H1 (cell line): ENCODE data around the gene PHKA2. TPM values are rescaled to one million over a fixed set of nuclear protein-coding genes. Genes with fewer than 3 reads are reported as not detected.

Experiments
- CTCF ChIA-PET: fragments of 300-600 bp; sonication (Branson Sonifier 250); formaldehyde crosslinking; loops from one replicate; lab custom pipeline; 2021; ENCODE audit not compliant: partially characterized antibody; lab: Charles Lee
- POLR2A ChIA-PET: fragments of 300-600 bp; sonication (Branson Sonifier 250); formaldehyde crosslinking; loops from one replicate; lab custom pipeline; 2021; ENCODE audit warnings: inconsistent platforms; ENCODE audit not compliant: partially characterized antibody; lab: Charles Lee
- DNase-seq, 2 experiments: peaks; one replicate each; pipeline versions ENCODE4 v3.0.0 to v3.0.0-alpha.2; 2010 to 2022; ENCODE audit warnings: low spot score in 2 of 2, low read depth in 1 of 2, mixed read lengths in 1 of 2
- FAIRE-seq: peaks from 2 replicates; lab custom pipeline; 2011; peaks lifted over from hg19 to GRCh38; lab: Jason Lieb, UNC
- H2AFZ ChIP-seq: 2 replicates; pipeline ENCODE4 v1.8.1; 2012; ENCODE audit warnings: low read length, inconsistent platforms
- H2AK5ac ChIP-seq: 2 replicates; pipeline ENCODE4 v1.6.1; 2013; ENCODE audit warnings: low read depth, low read length
- H2BK120ac ChIP-seq: replicated peaks from 2 replicates; pipeline ENCODE3; 2013; ENCODE audit warnings: low read depth, low read length, inconsistent platforms
- H2BK12ac ChIP-seq: 2 replicates; pipeline ENCODE4 v1.6.1; 2013; ENCODE audit warnings: low read depth, low read length
- H2BK15ac ChIP-seq: 2 replicates; pipeline ENCODE4 v1.6.1; 2013; ENCODE audit warnings: low read length
- H2BK20ac ChIP-seq: 2 replicates; pipeline ENCODE4 v1.6.1; 2013; ENCODE audit warnings: low read length
- H2BK5ac ChIP-seq: 2 replicates; pipeline ENCODE4 v1.6.1; 2013; ENCODE audit warnings: low read depth, low read length
- H3K14ac ChIP-seq: 2 replicates; pipeline ENCODE4 v1.6.1; 2013; ENCODE audit warnings: inconsistent platforms; ENCODE audit not compliant: insufficient read length
- H3K18ac ChIP-seq: 2 replicates; pipeline ENCODE4 v1.6.1; 2013; ENCODE audit warnings: low read length; ENCODE audit errors: extremely low read depth
- H3K23ac ChIP-seq: 2 replicates; pipeline ENCODE4 v1.6.1; 2013; ENCODE audit warnings: inconsistent platforms; ENCODE audit not compliant: insufficient read length
- H3K23me2 ChIP-seq: 2 replicates; pipeline ENCODE4 v1.6.1; 2013; ENCODE audit warnings: low read depth, low read length
- H3K27ac ChIP-seq: 2 replicates; pipeline ENCODE4 v1.6.1; 2011; ENCODE audit warnings: low read depth, low read length, inconsistent platforms
- H3K27me3 ChIP-seq, 4 experiments: replicated peaks in 1 of 4; 1 replicate in 1 of 4; 2 replicates in 3 of 4; pipeline versions ENCODE4 v1.6.1 to v1.8.1; 2011 to 2013; ENCODE audit warnings: low read length in 3 of 4, mild to moderate bottlenecking in 3 of 4, inconsistent platforms in 2 of 4, mixed read lengths in 2 of 4, moderate library complexity in 1 of 4; ENCODE audit not compliant: control insufficient read depth in 3 of 4, insufficient read depth in 3 of 4; ENCODE audit errors: extremely low read depth in 1 of 4
- H3K36me3 ChIP-seq, 4 experiments: 2 replicates each; pipeline versions ENCODE4 v1.6.1 to v1.8.1; 2011 to 2013; ENCODE audit warnings: mild to moderate bottlenecking in 4 of 4, low read length in 3 of 4, moderate library complexity in 2 of 4, control low read depth in 1 of 4, inconsistent platforms in 1 of 4; ENCODE audit not compliant: insufficient read depth in 4 of 4, control insufficient read depth in 2 of 4
- H3K4ac ChIP-seq: replicated peaks from 2 replicates; pipeline ENCODE3; 2013; ENCODE audit warnings: low read length, low read depth, mixed read lengths, inconsistent platforms; ENCODE audit not compliant: insufficient read length
- H3K4me1 ChIP-seq, 4 experiments: replicated peaks in 1 of 4; 1 replicate in 1 of 4; 2 replicates in 3 of 4; pipeline versions ENCODE4 v1.6.1 to v1.8.1; 2011 to 2013; ENCODE audit warnings: low read length in 3 of 4, inconsistent platforms in 2 of 4, mixed read lengths in 1 of 4; ENCODE audit not compliant: insufficient read depth in 4 of 4, control insufficient read depth in 3 of 4
- H3K4me2 ChIP-seq, 2 experiments: 2 replicates each; pipeline versions ENCODE4 v1.6.1 to v1.8.1; 2011 to 2013; ENCODE audit warnings: low read depth in 2 of 2, low read length in 2 of 2, control low read depth in 1 of 2, inconsistent platforms in 1 of 2, mild to moderate bottlenecking in 1 of 2; ENCODE audit not compliant: insufficient read depth in 1 of 2
- H3K4me3 ChIP-seq, 4 experiments: fragments of 200-600, 300-600 bp in 1 of 4; sonication (generic), shearing (Covaris generic), sonication (Bioruptor Twin) in 1 of 4; 2 replicates each; pipeline versions ENCODE4 v1.5.1 to v1.8.1; 2011 to 2016; ENCODE audit warnings: low read length in 4 of 4, low read depth in 3 of 4, control low read depth in 2 of 4, inconsistent platforms in 2 of 4, mild to moderate bottlenecking in 2 of 4, mixed read lengths in 1 of 4, moderate library complexity in 1 of 4; ENCODE audit not compliant: insufficient read depth in 2 of 4; ENCODE audit errors: extremely low read depth in 1 of 4
- H3K56ac ChIP-seq: replicated peaks from 2 replicates; pipeline ENCODE3; 2013; ENCODE audit warnings: low read depth, mild to moderate bottlenecking, mixed read lengths, low read length, inconsistent platforms; ENCODE audit not compliant: insufficient read length
- H3K79me1 ChIP-seq: 2 replicates; pipeline ENCODE4 v1.6.1; 2013; ENCODE audit warnings: low read depth, low read length, control low read depth
- H3K79me2 ChIP-seq, 2 experiments: 2 replicates each; pipeline versions ENCODE4 v1.6.1 to v1.8.1; 2012 to 2013; ENCODE audit warnings: low read length in 2 of 2, mild to moderate bottlenecking in 2 of 2, inconsistent platforms in 1 of 2; ENCODE audit not compliant: insufficient read depth in 2 of 2, control insufficient read depth in 1 of 2
- H3K9ac ChIP-seq, 4 experiments: replicated peaks in 1 of 4; 1 replicate in 1 of 4; 2 replicates in 3 of 4; pipeline versions ENCODE4 v1.6.1 to v1.8.1; 2011 to 2013; ENCODE audit warnings: low read depth in 3 of 4, low read length in 3 of 4, control low read depth in 2 of 4, mild to moderate bottlenecking in 2 of 4, moderate library complexity in 2 of 4, inconsistent platforms in 1 of 4; ENCODE audit errors: extremely low read depth in 1 of 4
- H3K9me3 ChIP-seq, 2 experiments: 2 replicates each; pipeline versions ENCODE4 v1.6.1 to v1.8.1; 2012 to 2013; ENCODE audit warnings: mild to moderate bottlenecking in 2 of 2, moderate library complexity in 2 of 2, control low read depth in 1 of 2, inconsistent platforms in 1 of 2, low read depth in 1 of 2, low read length in 1 of 2, mixed read lengths in 1 of 2; ENCODE audit not compliant: insufficient read depth in 2 of 2
- H4K20me1 ChIP-seq, 2 experiments: replicated peaks in 1 of 2; 2 replicates each; pipeline versions ENCODE3 to v1.8.1; 2011 to 2013; ENCODE audit warnings: inconsistent platforms in 2 of 2, low read length in 2 of 2, mild to moderate bottlenecking in 1 of 2; ENCODE audit not compliant: insufficient read depth in 2 of 2, control insufficient read depth in 1 of 2
- H4K5ac ChIP-seq: 2 replicates; pipeline ENCODE4 v1.6.1; 2013; ENCODE audit warnings: low read length, low read depth, mixed read lengths, inconsistent platforms; ENCODE audit not compliant: insufficient read length
- H4K8ac ChIP-seq: 2 replicates; pipeline ENCODE4 v1.8.0; 2013; ENCODE audit warnings: mild to moderate bottlenecking, moderate library complexity, low read length, inconsistent platforms; ENCODE audit not compliant: insufficient read depth; ENCODE audit errors: extremely low read depth
- H4K91ac ChIP-seq: replicated peaks from 2 replicates; pipeline ENCODE3; 2013; ENCODE audit warnings: low read length, mixed read lengths, inconsistent platforms; ENCODE audit not compliant: insufficient read length
- BCL11A ChIP-seq, 2 experiments: IDR thresholded peaks; one replicate each; pipeline ENCODE4 v1.6.1; 2011; ENCODE audit warnings: low read depth in 2 of 2, low read length in 2 of 2, mild to moderate bottlenecking in 2 of 2
- GTF2F1 ChIP-seq: IDR thresholded peaks from 2 replicates; pipeline ENCODE4 v1.6.1; 2012; ENCODE audit warnings: low read depth, low read length, improper control_type of control experiment, borderline replicate concordance
- KDM1A ChIP-seq: fragments of 200-600, 300-600 bp; sonication (generic); IDR thresholded peaks from 2 replicates; pipeline ENCODE4 v1.7.1; 2016; ENCODE audit warnings: mild to moderate bottlenecking, low read length, borderline replicate concordance
- NRF1 ChIP-seq: IDR thresholded peaks from 2 replicates; pipeline ENCODE4 v1.6.1; 2011; ENCODE audit warnings: mild to moderate bottlenecking, low read depth, low read length, improper control_type of control experiment
- SAP30 ChIP-seq: fragments of 300-600 bp; sonication (generic); IDR thresholded peaks from 2 replicates; pipeline ENCODE4 v1.7.1; 2012; ENCODE audit warnings: low read length, moderate library complexity, mild to moderate bottlenecking, inconsistent platforms; ENCODE audit not compliant: insufficient read depth, insufficient replicate concordance
- TBP ChIP-seq: IDR thresholded peaks from 2 replicates; pipeline ENCODE4 v1.6.1; 2011; ENCODE audit warnings: low read depth, low read length, improper control_type of control experiment
- TCF12 ChIP-seq: IDR thresholded peaks from 2 replicates; pipeline ENCODE4 v1.6.1; 2011; ENCODE audit warnings: low read depth, mild to moderate bottlenecking, low read length
- polyA plus RNA-seq, 7 experiments: library from polyadenylated mRNA; depleted of rRNA in 3 of 7; stranded (reverse) in 5 of 7; unstranded in 2 of 7; fragments of >200 nt in 5 of 7; fragments of 200-250 nt in 2 of 7; gene quantifications; 1 replicate in 5 of 7; 2 replicates in 1 of 7; 4 replicates in 1 of 7; pipeline versions ENCODE4 v1.2.1 to v1.2.3, GENCODE V29; 2011 to 2013; ENCODE audit warnings: missing spikeins in 2 of 7, mixed read lengths in 2 of 7
- total RNA-seq: library from RNA; stranded (reverse); fragmentation: NEBNext Ultra II Directional; extraction: Animal tissue kit (Norgen Biotek cat#: 25700); gene quantifications from 2 replicates; pipeline ENCODE4 v1.2.1, GENCODE V29; 2021
- TF ChIP-seq, protein P1 (sequence below): IDR thresholded peaks from 2 replicates; pipeline ENCODE4 v1.6.1; 2011; ENCODE audit warnings: low read depth, mild to moderate bottlenecking, low read length; ENCODE audit not compliant: insufficient read depth
- TF ChIP-seq, protein P2 (sequence below): IDR thresholded peaks from 2 replicates; pipeline ENCODE4 v1.6.1; 2011; ENCODE audit warnings: low read length, improper control_type of control experiment
- TF ChIP-seq, protein P3 (sequence below): IDR thresholded peaks from 2 replicates; pipeline ENCODE4 v1.6.1; 2012; ENCODE audit warnings: inconsistent platforms

The PHKA2 gene
- total and polyA plus RNA-seq, 2 of the 8 experiments (the other 6 are each of a cell fraction or from before 2014, with no cell fraction given): 28.1 to 35.8 TPM

DNA sequence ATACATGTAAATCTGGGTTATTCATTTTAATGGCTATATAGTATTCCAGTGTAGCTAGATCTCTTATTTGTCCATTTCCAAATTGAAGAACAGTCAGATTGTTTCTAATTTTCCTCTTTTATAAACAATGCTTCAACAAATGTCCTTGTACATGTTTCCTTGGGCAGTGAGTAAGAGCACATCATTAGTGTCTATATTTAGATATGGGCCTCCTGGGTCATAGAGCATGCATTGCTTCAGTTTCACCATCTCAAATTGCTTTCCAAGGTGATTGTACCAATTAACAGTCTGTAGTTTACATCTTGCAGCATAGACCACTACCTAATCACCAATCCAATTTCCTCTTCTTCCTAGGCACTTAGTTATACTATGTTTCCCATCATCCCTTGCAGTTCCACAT is 13.4 kb downstream of the PHKA2 start:
- H4K20me1 ChIP-seq: no peaks in the 10 kb centered on the region
- H2AFZ ChIP-seq: no peak overlapping the region
- H3K4me1 ChIP-seq: no peaks in the 10 kb centered on the region
- no peak overlapping the region for H3K23ac ChIP-seq
- no peaks in the 10 kb centered on the region for H3K9me3 ChIP-seq
- FAIRE-seq (no peak), DNase-seq (no peak)
- H4K8ac ChIP-seq: no peak overlapping the region
- TF ChIP-seq TBP (no peak), KDM1A (no peak), GTF2F1 (no peak), SAP30 (no peak), NRF1 (no peak), BCL11A (IDR thresholded peaks at IDR 0.05; ENCODE audit: low read depth in 2 of 2, low read length in 2 of 2) (no peak), TCF12 (no peak)
- TF ChIP-seq, protein P1, sequence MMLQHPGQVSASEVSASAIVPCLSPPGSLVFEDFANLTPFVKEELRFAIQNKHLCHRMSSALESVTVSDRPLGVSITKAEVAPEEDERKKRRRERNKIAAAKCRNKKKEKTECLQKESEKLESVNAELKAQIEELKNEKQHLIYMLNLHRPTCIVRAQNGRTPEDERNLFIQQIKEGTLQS: no peak
- TF ChIP-seq, protein P2, sequence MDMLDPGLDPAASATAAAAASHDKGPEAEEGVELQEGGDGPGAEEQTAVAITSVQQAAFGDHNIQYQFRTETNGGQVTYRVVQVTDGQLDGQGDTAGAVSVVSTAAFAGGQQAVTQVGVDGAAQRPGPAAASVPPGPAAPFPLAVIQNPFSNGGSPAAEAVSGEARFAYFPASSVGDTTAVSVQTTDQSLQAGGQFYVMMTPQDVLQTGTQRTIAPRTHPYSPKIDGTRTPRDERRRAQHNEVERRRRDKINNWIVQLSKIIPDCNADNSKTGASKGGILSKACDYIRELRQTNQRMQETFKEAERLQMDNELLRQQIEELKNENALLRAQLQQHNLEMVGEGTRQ: no peak
- TF ChIP-seq, protein P3, sequence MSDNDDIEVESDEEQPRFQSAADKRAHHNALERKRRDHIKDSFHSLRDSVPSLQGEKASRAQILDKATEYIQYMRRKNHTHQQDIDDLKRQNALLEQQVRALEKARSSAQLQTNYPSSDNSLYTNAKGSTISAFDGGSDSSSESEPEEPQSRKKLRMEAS: no peak
- H4K91ac ChIP-seq: no peak overlapping the region
- no peak overlapping the region for H3K56ac ChIP-seq
- 0 out of 4 replicates have a peak, but pooled peaks cover 0 to 3% of the 10 kb centered on the region in 2 experiments for H3K79me2 ChIP-seq
- H3K18ac ChIP-seq: no peak overlapping the region
- H2BK120ac ChIP-seq: no peak overlapping the region
- ChIA-PET POLR2A (no interaction called here), CTCF (no interaction called here)
- H3K4me2 ChIP-seq: no peak overlapping the region
- no peak overlapping the region for H4K5ac ChIP-seq
- no peak overlapping the region for H3K4ac ChIP-seq
- H2BK5ac ChIP-seq: no peak overlapping the region
- H2AK5ac ChIP-seq: no peak overlapping the region
- no peaks in the 10 kb centered on the region for H3K27me3 ChIP-seq
- no peaks in the 10 kb centered on the region; the same call in 1 of the 2 replicates for H3K23me2 ChIP-seq
- no peak overlapping the region for H2BK20ac ChIP-seq
- no peak overlapping the region for H2BK12ac ChIP-seq
- H3K36me3 ChIP-seq: no peaks in the 10 kb centered on the region
- H3K14ac ChIP-seq: no peak overlapping the region
- H3K27ac ChIP-seq: no peak overlapping the region
- H3K4me3 ChIP-seq: no peak overlapping the region
- no peaks in the 10 kb centered on the region for H3K79me1 ChIP-seq
- H2BK15ac ChIP-seq: no peak overlapping the region
- no peak overlapping the region for H3K9ac ChIP-seq
